ENCODE results near the gene KCTD13. TPM values are rescaled to one million over a fixed set of nuclear protein-coding genes. Genes with fewer than 3 reads are reported as not detected.
A peak's percentile ranks its signal among the peaks of the same experiment; 100 is the strongest.
"Not testable (repeated sequence)": the region's sequence is repeated elsewhere in the genome, so short reads cannot be mapped to it uniquely, and the experiment has no call there.

KCTD13 gene
- total RNA-seq, 4 donors from 2014 or later: 3.7 to 8.6 (median 6.3) TPM

DNA sequence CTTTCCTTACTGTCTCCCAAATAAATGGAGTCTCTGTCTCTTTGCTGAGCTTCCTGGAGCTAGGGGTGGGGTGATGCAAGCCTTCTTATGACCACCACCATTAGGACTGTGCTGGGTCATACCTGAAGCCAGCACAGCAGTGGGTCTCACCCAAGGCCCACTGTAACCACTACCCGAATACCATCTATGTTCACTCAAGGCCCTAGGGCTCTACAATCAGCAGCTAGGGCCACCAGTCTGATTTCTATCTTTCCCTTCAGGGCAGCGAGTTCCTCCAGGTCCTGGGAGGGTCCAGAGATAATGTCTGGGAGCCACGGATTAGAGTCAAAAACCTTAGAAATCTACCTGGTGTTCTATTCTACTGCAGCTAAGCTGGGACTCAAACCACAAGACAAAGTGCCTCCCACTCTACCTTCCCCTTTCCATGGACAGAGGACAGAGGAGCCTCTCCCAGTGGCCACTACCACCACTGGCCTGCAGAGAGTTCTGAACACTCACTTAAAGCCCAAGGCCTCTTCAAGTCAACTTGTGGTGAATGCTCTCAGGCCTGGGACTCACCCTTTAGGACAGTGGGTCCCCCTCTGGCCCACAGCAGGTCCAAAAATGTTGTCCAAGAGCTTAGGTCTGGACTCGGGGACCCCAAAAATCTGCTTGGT, 24.9 kb upstream of the KCTD13 start:
- intact Hi-C loops (cut with DNase I; ENCODE audit: low total_unique reads) (no loop called here), in situ Hi-C loops (cut with MboI; ENCODE audit: low sequenced_read_pairs in 4 of 4) (no loop called here)
- TF ChIP-seq, protein P1, sequence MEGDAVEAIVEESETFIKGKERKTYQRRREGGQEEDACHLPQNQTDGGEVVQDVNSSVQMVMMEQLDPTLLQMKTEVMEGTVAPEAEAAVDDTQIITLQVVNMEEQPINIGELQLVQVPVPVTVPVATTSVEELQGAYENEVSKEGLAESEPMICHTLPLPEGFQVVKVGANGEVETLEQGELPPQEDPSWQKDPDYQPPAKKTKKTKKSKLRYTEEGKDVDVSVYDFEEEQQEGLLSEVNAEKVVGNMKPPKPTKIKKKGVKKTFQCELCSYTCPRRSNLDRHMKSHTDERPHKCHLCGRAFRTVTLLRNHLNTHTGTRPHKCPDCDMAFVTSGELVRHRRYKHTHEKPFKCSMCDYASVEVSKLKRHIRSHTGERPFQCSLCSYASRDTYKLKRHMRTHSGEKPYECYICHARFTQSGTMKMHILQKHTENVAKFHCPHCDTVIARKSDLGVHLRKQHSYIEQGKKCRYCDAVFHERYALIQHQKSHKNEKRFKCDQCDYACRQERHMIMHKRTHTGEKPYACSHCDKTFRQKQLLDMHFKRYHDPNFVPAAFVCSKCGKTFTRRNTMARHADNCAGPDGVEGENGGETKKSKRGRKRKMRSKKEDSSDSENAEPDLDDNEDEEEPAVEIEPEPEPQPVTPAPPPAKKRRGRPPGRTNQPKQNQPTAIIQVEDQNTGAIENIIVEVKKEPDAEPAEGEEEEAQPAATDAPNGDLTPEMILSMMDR (IDR thresholded peaks at IDR 0.05 in 4 of 5, conservative IDR thresholded peaks at IDR 0.05 in 1 of 5): no peak
- no peak for TF ChIP-seq POLR2A (IDR thresholded peaks at IDR 0.05)
- Histone ChIP-seq H3K36me3 (no peaks in the 10 kb centered on the region), H3K27ac (no peak overlapping the region), H3K9me3 (no peaks in the 10 kb centered on the region), H3K27me3 (no peaks in the 10 kb centered on the region), H3K4me1 (no peaks in the 10 kb centered on the region), H3K4me3 (no peak overlapping the region)
- ATAC-seq (no peak), DNase-seq (no peak)

DNA sequence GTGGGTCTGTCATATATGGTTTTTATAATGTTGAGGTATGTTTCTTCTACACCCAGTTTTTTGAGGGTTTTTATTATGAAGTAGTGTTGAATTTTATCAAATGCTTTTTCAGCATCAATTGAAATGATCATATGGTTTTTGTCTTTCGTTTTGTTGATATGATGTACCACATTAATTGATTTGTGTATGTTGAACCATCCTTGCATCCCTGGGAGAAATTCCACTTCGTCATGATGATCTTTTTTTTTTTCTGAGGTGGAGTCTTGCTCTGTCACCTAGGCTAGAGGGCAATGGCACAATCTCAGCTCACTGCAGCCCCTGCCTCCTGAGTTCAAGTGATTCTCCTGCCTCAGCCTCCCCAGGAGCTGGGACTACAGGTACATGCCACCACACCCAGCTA, 21.9 kb upstream of the KCTD13 start:
- no peak overlapping the region for H3K27ac ChIP-seq
- in situ Hi-C loops (cut with MboI; ENCODE audit: low sequenced_read_pairs in 4 of 4): no loop called here
- intact Hi-C loops (cut with DNase I; ENCODE audit: low total_unique reads): no loop called here
- no peaks in the 10 kb centered on the region for H3K4me1 ChIP-seq
- no peak for ATAC-seq
- H3K36me3 ChIP-seq: no peaks in the 10 kb centered on the region
- no peak overlapping the region for H3K4me3 ChIP-seq
- H3K9me3 ChIP-seq: no peaks in the 10 kb centered on the region
- TF ChIP-seq, protein P1 (IDR thresholded peaks at IDR 0.05 in 4 of 5, conservative IDR thresholded peaks at IDR 0.05 in 1 of 5): no peak
- TF ChIP-seq POLR2A (IDR thresholded peaks at IDR 0.05): no peak
- DNase-seq: no peak
- H3K27me3 ChIP-seq: no peaks in the 10 kb centered on the region

DNA sequence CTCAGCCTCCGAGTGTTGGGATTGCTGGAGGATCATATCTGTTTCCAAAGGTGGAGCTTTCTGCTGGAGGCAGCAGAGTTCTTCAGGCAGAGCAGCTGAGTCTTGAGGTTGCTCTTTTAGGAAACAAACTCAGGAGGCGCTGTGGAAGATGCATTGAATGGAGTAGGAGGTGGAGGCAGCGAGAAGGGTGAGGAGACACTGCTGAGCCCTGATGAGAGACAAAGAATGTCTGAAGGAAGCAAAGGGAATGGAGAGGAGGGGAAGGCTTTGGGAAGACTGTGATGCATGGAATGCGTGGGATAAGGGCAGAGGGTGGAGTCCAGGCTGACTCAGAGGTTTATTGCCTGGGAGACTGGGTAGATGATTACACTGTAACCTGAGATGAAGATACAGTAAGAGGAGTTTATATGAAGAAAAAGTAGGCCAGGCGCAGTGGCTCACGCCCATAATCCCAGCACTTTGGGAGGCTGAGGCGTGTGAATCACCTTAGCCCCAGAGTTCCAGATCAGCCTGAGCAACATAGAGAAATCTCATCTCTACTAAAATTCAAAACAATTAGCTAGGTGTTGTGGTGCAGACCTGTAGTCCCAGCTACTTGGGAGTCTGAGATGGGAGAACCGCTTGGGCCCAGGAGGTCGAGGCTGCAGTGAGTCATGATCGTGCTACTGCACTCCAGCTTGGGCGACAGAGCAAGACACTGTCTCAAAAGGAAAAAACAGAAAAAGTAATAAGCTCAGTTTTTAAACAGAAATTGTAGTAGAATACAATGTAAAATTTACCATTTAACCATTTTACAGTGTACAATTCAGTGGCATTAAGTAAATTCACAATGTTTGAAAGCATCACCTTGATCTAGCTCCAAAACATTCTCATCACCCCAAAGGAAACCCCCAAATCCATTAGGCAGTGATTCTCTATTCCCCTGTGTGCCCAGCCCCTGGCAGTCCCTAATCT, 18.1 kb upstream of the KCTD13 start:
- intact Hi-C loops (cut with DNase I; ENCODE audit: low total_unique reads) (no loop called here), in situ Hi-C loops (cut with MboI; ENCODE audit: low sequenced_read_pairs in 4 of 4) (no loop called here)
- Histone ChIP-seq H3K9me3 (no peaks in the 10 kb centered on the region), H3K4me3 (no peak overlapping the region), H3K27me3 (no peaks in the 10 kb centered on the region), H3K36me3 (no peaks in the 10 kb centered on the region), H3K4me1 (no peaks in the 10 kb centered on the region), H3K27ac (no peak overlapping the region)
- TF ChIP-seq POLR2A (IDR thresholded peaks at IDR 0.05): no peak
- TF ChIP-seq, protein P1 (IDR thresholded peaks at IDR 0.05 in 4 of 5, conservative IDR thresholded peaks at IDR 0.05 in 1 of 5): no peak
- no peak for DNase-seq
- peak; percentile 65 to 92 for ATAC-seq

DNA sequence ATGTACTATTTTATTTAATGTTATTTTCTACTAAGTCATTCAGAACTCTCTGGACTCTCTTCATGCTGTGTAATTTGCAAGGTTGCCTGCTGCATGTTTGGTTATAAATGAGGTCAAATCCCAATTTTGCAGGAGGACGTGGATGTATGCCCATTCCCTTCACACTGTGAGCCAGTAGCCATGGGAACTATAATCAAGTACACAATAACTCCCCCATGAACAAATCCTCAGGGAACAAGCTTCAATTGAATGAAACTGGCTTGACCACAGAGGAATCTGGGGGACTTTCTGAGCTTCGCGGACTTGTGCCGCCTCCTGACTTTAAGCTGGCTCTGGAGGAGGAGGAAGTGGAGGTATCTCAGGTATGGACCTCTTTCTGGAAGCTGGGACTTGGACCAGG, 14.6 kb upstream of the KCTD13 start:
- DNase-seq: no peak
- Histone ChIP-seq H3K4me1 (no peaks in the 10 kb centered on the region), H3K36me3 (no peaks in the 10 kb centered on the region), H3K27ac (no peak overlapping the region), H3K27me3 (no peaks in the 10 kb centered on the region), H3K4me3 (no peak overlapping the region), H3K9me3 (no peaks in the 10 kb centered on the region)
- TF ChIP-seq, protein P1 (IDR thresholded peaks at IDR 0.05 in 4 of 5, conservative IDR thresholded peaks at IDR 0.05 in 1 of 5): no peak
- no peak for TF ChIP-seq POLR2A (IDR thresholded peaks at IDR 0.05)
- ATAC-seq: no peak
- in situ Hi-C loops (cut with MboI; ENCODE audit: low sequenced_read_pairs in 4 of 4): no loop called here
- intact Hi-C loops (cut with DNase I; ENCODE audit: low total_unique reads): no loop called here

DNA sequence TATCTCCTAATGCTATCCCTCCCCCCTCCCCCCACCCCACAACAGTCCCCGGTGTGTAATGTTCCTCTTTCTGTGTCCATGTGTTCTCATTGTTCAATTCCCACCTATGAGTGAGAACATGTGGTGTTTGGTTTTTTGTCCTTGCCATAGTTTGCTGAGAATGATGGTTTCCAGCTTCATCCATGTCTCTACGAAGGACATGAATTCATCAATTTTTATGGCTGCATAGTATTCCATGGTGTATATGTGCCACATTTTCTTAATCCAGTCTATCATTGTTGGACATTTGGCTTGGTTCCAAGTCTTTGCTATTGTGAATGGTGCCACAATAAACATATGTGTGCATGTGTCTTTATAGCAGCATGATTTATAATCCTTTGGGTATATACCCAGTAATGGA, 5.7 kb upstream of the KCTD13 start:
- H3K9me3 ChIP-seq; DNase-seq; H3K27ac ChIP-seq; ATAC-seq; intact Hi-C loops (cut with DNase I; ENCODE audit: low total_unique reads); H3K36me3 ChIP-seq; H3K4me3 ChIP-seq; H3K27me3 ChIP-seq; H3K4me1 ChIP-seq; in situ Hi-C loops (cut with MboI; ENCODE audit: low sequenced_read_pairs in 4 of 4): not testable (repeated sequence)

Measured in gastrocnemius medialis (tissue), 4 donors.